ENCODE data around the gene ALOX15.

GRCh38 chr17:4582691-4583090 lies 58.8 kb downstream of the ALOX15 start:
- TF ChIP-seq CHD2 (IDR thresholded peaks at IDR 0.05; ENCODE audit: borderline replicate concordance, low read depth, low read length) (no peak), BRCA1 (IDR thresholded peaks at IDR 0.05; ENCODE audit: low read depth, low read length) (no peak), RB1 (IDR thresholded peaks at IDR 0.05; ENCODE audit: borderline replicate concordance) (no peak), JUND (IDR thresholded peaks at IDR 0.05; ENCODE audit: low read depth, low read length) (no peak), BCL11A (IDR thresholded peaks at IDR 0.05; ENCODE audit: low read depth, low read length) (no peak), BCLAF1 (IDR thresholded peaks at IDR 0.05) (no peak), CTCF (IDR thresholded peaks at IDR 0.05 in 2 of 3, conservative IDR thresholded peaks at IDR 0.05 in 1 of 3; ENCODE audit: control insufficient read depth in 2 of 3, extremely low read depth in 1 of 3, insufficient read depth in 1 of 3, low read depth in 3 of 3, low read length in 3 of 3) (no peak), ZSCAN29 (IDR thresholded peaks at IDR 0.05) (no peak)
